Aorta (tissue), 5 donors: ENCODE data around the gene SLC9C1. TPM values are rescaled to one million over a fixed set of nuclear protein-coding genes. Genes with fewer than 3 reads are reported as not detected.

ENCODE experiments used
- ATAC-seq: fragments of 200-7000 bp; cut with Tn5 transposase; one replicate; pipeline ENCODE4 v1.9.1; 2022; ENCODE audit warnings: moderate library complexity; ENCODE audit not compliant: low FRiP score
- DNase-seq, 2 donors: peaks; one replicate each; pipeline ENCODE4 v3.0.0-alpha.2; 2020
- H3K27ac ChIP-seq, 2 donors: one replicate each; pipeline ENCODE4 v1.5.1; 2013; ENCODE audit warnings: low read length in 2 of 2, mild to moderate bottlenecking in 2 of 2, moderate library complexity in 2 of 2, control low read depth in 1 of 2, inconsistent platforms in 1 of 2, low read depth in 1 of 2
- H3K27me3 ChIP-seq, 2 donors: one replicate each; pipeline ENCODE4 v1.6.1; 2013; ENCODE audit warnings: control low read depth in 1 of 2, low read length in 1 of 2, mild to moderate bottlenecking in 1 of 2, moderate library complexity in 1 of 2; ENCODE audit not compliant: insufficient read depth in 2 of 2, control insufficient read depth in 1 of 2
- H3K36me3 ChIP-seq, 2 donors: one replicate each; pipeline ENCODE4 v1.6.1; 2013; ENCODE audit warnings: control low read depth in 1 of 2, low read length in 1 of 2, mild to moderate bottlenecking in 1 of 2; ENCODE audit not compliant: insufficient read depth in 2 of 2, control insufficient read depth in 1 of 2
- H3K4me1 ChIP-seq, 2 donors: one replicate each; pipeline ENCODE4 v1.6.1; 2013; ENCODE audit warnings: low read length in 2 of 2, control low read depth in 1 of 2, mild to moderate bottlenecking in 1 of 2, moderate library complexity in 1 of 2; ENCODE audit not compliant: insufficient read depth in 2 of 2, control insufficient read depth in 1 of 2
- H3K4me3 ChIP-seq, 2 donors: one replicate each; pipeline ENCODE4 v1.5.1; 2013; ENCODE audit warnings: low read length in 2 of 2, control low read depth in 1 of 2, mild to moderate bottlenecking in 1 of 2
- H3K9me3 ChIP-seq: one replicate; pipeline ENCODE4 v1.6.1; 2013; ENCODE audit warnings: mild to moderate bottlenecking, low read length; ENCODE audit not compliant: control insufficient read depth
- WGBS, 2 donors: extraction: QIAGEN DNeasy Blood & Tissue Kit; methylation state at CpG; one replicate each; pipeline ENCODE4 v1.1.7; 2013; 5-methylcytosine and 5-hydroxymethylcytosine counted together
- intact Hi-C, 2 donors: fragments of 100-400 bp; cut with DNase I; formaldehyde crosslinking; loops; one replicate each; pipeline versions ENCODE4 v1.14.2 to v1.15.0; 2022
- long read RNA-seq, 2 donors: library from polyadenylated mRNA; unstranded; transcript quantifications; one replicate each; pipeline ENCODE4 v2.0.0, GENCODE V29; 2020 to 2021
- polyA plus RNA-seq, 2 donors: library from polyadenylated mRNA; stranded (reverse); fragments of 200-250 nt; gene quantifications; one replicate each; pipeline ENCODE4 v1.2.3, GENCODE V29; 2013
- total RNA-seq, 2 donors: library from RNA; stranded (reverse); fragmentation: NEBNext Ultra II Directional; extraction: Animal tissue kit (Norgen Biotek cat#: 25700); gene quantifications; one replicate each; pipeline ENCODE4 v1.2.1, GENCODE V29; 2021
- donor health status: healthy with polysubstance abuse.
- donor health status: Bipolar disorder and iron deficiency.
- donor health status: DM: no; HTN: no; CAD: no.
- donor health status: DM: no; HTN: no; CAD: no.
- donor health status: DM: yes; HTN: yes; CAD: no.

Gene SLC9C1
- total RNA-seq (under 1 TPM; 0.29 to 0.81 TPM), polyA plus RNA-seq (not detected)
- long read RNA-seq, donor 1, partial matches to known transcripts = 0 of 12 reads
- long read RNA-seq, donor 1, other reads (novel, unspliced or antisense) = 12 of 12 reads
- long read RNA-seq, donor 2, partial matches to known transcripts = 0 of 17 reads
- long read RNA-seq, donor 2, other reads (novel, unspliced or antisense) = 17 of 17 reads

- Histone ChIP-seq H3K9me3 (no peaks in the 10 kb centered on the region), H3K27me3 (no peaks in the 10 kb centered on the region), H3K4me3 (peak within 1 kb of the TSS; percentile 68 to 71), H3K36me3 (no peaks in the 10 kb centered on the region), H3K4me1 (no peaks in the 10 kb centered on the region), H3K27ac (peak within 1 kb of the TSS; percentile 30 to 49)
- intact Hi-C loops = loop anchor here in 1 of 2 donors (1.0 kb wide), 1 partner anchor 226 kb away; no protein-coding TSS in a partner anchor
- DNase-seq (no peak), ATAC-seq (peak; percentile 90)
- 11% methylated on average over 15 of the region's 15 CpGs for WGBS, 2 donors
Measured at GRCh38 chr3:112293368-112294321, at the start of gene SLC9C1. Gene SLC9C1 (minus strand): TSS chr3:112294216. CDS start chr3:112286791, 7,425 bp downstream.

GRCh38 chr3:112341386-112341785, 47.4 kb upstream of the SLC9C1 start:
- 78 to 81% methylated on average over 2 of the region's 2 CpGs for WGBS, 2 donors

GRCh38 chr3:112339609-112340008, 45.6 kb upstream of the SLC9C1 start:
- H3K4me3 ChIP-seq = no peak overlapping the region
- DNase-seq (no peak), ATAC-seq (peak; percentile 49)
- peak overlapping the region in 1 of 2 donors; percentile 18 for H3K27ac ChIP-seq
- peaks cover 2 to 7% of the 10 kb centered on the region in 2 donors for H3K4me1 ChIP-seq
- H3K36me3 ChIP-seq = peaks cover 0 to 4% of the 10 kb centered on the region in 2 donors
- 70 to 71% methylated on average over 2 of the region's 2 CpGs for WGBS, 2 donors
- no peaks in the 10 kb centered on the region for H3K27me3 ChIP-seq
- peaks cover 2% of the 10 kb centered on the region for H3K9me3 ChIP-seq
- intact Hi-C loops = loop anchor here in 1 of 2 donors (5.0 kb wide), 1 partner anchor 68 kb away; no protein-coding TSS in a partner anchor

More at GRCh38 chr3:112341386-112341785, 47.4 kb upstream of the SLC9C1 start:
- intact Hi-C loops = no loop called here
- DNase-seq (no peak), ATAC-seq (no peak)
- Histone ChIP-seq H3K27me3 (no peaks in the 10 kb centered on the region), H3K4me3 (no peak overlapping the region), H3K36me3 (peaks cover 4 to 11% of the 10 kb centered on the region in 2 donors), H3K4me1 (peaks cover 5 to 6% of the 10 kb centered on the region in 2 donors), H3K9me3 (peaks cover 2% of the 10 kb centered on the region), H3K27ac (no peak overlapping the region)

GRCh38 chr3:112339134-112339533, 45.1 kb upstream of the SLC9C1 start:
- Histone ChIP-seq H3K4me1 (peaks cover 2 to 7% of the 10 kb centered on the region in 2 donors), H3K4me3 (no peak overlapping the region), H3K27me3 (no peaks in the 10 kb centered on the region), H3K9me3 (peaks cover 2% of the 10 kb centered on the region), H3K36me3 (peaks cover 0 to 2% of the 10 kb centered on the region in 2 donors), H3K27ac (no peak overlapping the region)
- ATAC-seq (no peak), DNase-seq (no peak)
- intact Hi-C loops = loop anchor here in 1 of 2 donors (5.0 kb wide), 1 partner anchor 68 kb away; no protein-coding TSS in a partner anchor

GRCh38 chr3:112338727-112339056, 44.7 kb upstream of the SLC9C1 start:
- no peak overlapping the region for H3K4me3 ChIP-seq
- H3K4me1 ChIP-seq = peaks cover 2 to 7% of the 10 kb centered on the region in 2 donors
- no peak overlapping the region for H3K27ac ChIP-seq
- DNase-seq (no peak), ATAC-seq (no peak)
- peaks cover 2% of the 10 kb centered on the region for H3K9me3 ChIP-seq
- 57 to 78% methylated on average over 2 of the region's 2 CpGs for WGBS, 2 donors
- intact Hi-C loops = loop anchor here in 1 of 2 donors (5.0 kb wide), 1 partner anchor 69 kb away; no protein-coding TSS in a partner anchor
- no peaks in the 10 kb centered on the region for H3K27me3 ChIP-seq
- peaks cover 0 to 2% of the 10 kb centered on the region in 2 donors for H3K36me3 ChIP-seq

- no peak for ATAC-seq
- H3K9me3 ChIP-seq = peaks cover under 1% of the 10 kb centered on the region
- H3K4me3 ChIP-seq = peak overlapping the region in 1 of 2 donors; percentile 1
- WGBS, 2 donors = 33 to 47% methylated on average over 6 of the region's 6 CpGs
- H3K36me3 ChIP-seq = peaks cover 0 to under 1% of the 10 kb centered on the region in 2 donors
- DNase-seq = no peak
- peak overlapping the region in 1 of 2 donors; percentile 6 for H3K27ac ChIP-seq
- H3K27me3 ChIP-seq = no peaks in the 10 kb centered on the region
- intact Hi-C loops = loop anchor here in 1 of 2 donors (5.0 kb wide), 1 partner anchor 69 kb away; no protein-coding TSS in a partner anchor
- peaks cover 2 to 7% of the 10 kb centered on the region in 2 donors for H3K4me1 ChIP-seq
Measured at GRCh38 chr3:112338021-112338726, 44.2 kb upstream of the SLC9C1 start.

GRCh38 chr3:112335434-112335781, 41.4 kb upstream of the SLC9C1 start:
- ATAC-seq (no peak), DNase-seq (no peak)
- Histone ChIP-seq H3K27me3 (no peaks in the 10 kb centered on the region), H3K27ac (peak overlapping the region; percentile 1 to 84), H3K4me3 (peak overlapping the region in 1 of 2 donors; percentile 94), H3K9me3 (no peaks in the 10 kb centered on the region), H3K36me3 (no peaks in the 10 kb centered on the region), H3K4me1 (peaks cover 2 to 5% of the 10 kb centered on the region in 2 donors)
- intact Hi-C loops = loop anchor here in 1 of 2 donors (5.0 kb wide), 1 partner anchor 72 kb away; no protein-coding TSS in a partner anchor
- 94 to 100% methylated on average over 2 of the region's 2 CpGs for WGBS, 2 donors
